GM23338 (cell line): Measurements from ENCODE around the gene CHRNA3. TPM values are rescaled to one million over a fixed set of nuclear protein-coding genes. Genes with fewer than 3 reads are reported as not detected.
"Not testable (repeated sequence)": the region's sequence is repeated elsewhere in the genome, so short reads cannot be mapped to it uniquely, and the experiment has no call there.

ENCODE experiments used
- ATAC-seq: fragments of 200-7000 bp; cut with Tn5 transposase; 3 replicates; pipeline ENCODE4 v1.9.1; 2020
- DNase-seq: peaks from one replicate; pipeline ENCODE4 v3.0.0-alpha.2; 2015; ENCODE audit warnings: low spot score
- H2AFZ ChIP-seq: fragments of 200-600 bp; sonication (generic); 2 replicates; pipeline ENCODE4 v1.8.0; 2016; ENCODE audit warnings: antibody characterized with exemption, mild to moderate bottlenecking, moderate library complexity
- H3F3A ChIP-seq: fragments of 200-600 bp; sonication (generic); replicated peaks from 2 replicates; pipeline ENCODE4 v1.8.0; 2017; ENCODE audit warnings: antibody characterized with exemption, mixed run types, low read depth
- H3K27ac ChIP-seq: fragments of 200-600 bp; sonication (generic); 2 replicates; pipeline ENCODE4 v1.6.1; 2016; ENCODE audit warnings: low read depth
- H3K27me3 ChIP-seq: fragments of 200-600 bp; sonication (generic); 2 replicates; pipeline ENCODE4 v1.8.0; 2016; ENCODE audit warnings: mild to moderate bottlenecking, mixed run types, moderate library complexity; ENCODE audit not compliant: insufficient read depth
- H3K36me3 ChIP-seq: fragments of 200-600 bp; sonication (generic); 2 replicates; pipeline ENCODE4 v1.8.0; 2016; ENCODE audit warnings: mild to moderate bottlenecking; ENCODE audit not compliant: insufficient read depth
- H3K4me1 ChIP-seq: fragments of 200-600 bp; sonication (generic); 2 replicates; pipeline ENCODE4 v1.8.0; 2016; ENCODE audit warnings: mild to moderate bottlenecking, moderate library complexity; ENCODE audit not compliant: insufficient read depth
- H3K4me2 ChIP-seq: fragments of 200-600 bp; sonication (generic); 2 replicates; pipeline ENCODE4 v1.7.1; 2017; ENCODE audit warnings: mixed run types
- H3K4me3 ChIP-seq: fragments of 200-600 bp; sonication (generic); 2 replicates; pipeline ENCODE4 v1.6.1; 2016; ENCODE audit warnings: mixed run types
- H3K79me2 ChIP-seq: fragments of 200-600 bp; sonication (generic); replicated peaks from 2 replicates; pipeline ENCODE4 v1.8.0; 2017; ENCODE audit warnings: mild to moderate bottlenecking; ENCODE audit not compliant: insufficient read depth
- H3K9me2 ChIP-seq: fragments of 200-600 bp; sonication (generic); 2 replicates; pipeline ENCODE4 v1.8.0; 2017; ENCODE audit not compliant: insufficient read depth
- H4K20me1 ChIP-seq: fragments of 200-600 bp; sonication (generic); replicated peaks from 2 replicates; pipeline ENCODE4 v1.8.0; 2017; ENCODE audit warnings: mild to moderate bottlenecking; ENCODE audit not compliant: insufficient read depth
- H3K27ac Mint-ChIP-seq: 2 replicates; pipeline ENCODE4 v1.8.0; 2020; ENCODE audit warnings: inconsistent platforms, mild to moderate bottlenecking, moderate library complexity, mixed read lengths
- H3K27me3 Mint-ChIP-seq: 3 replicates; pipeline ENCODE4 v1.8.0; 2022; ENCODE audit warnings: low read depth, mild to moderate bottlenecking, moderate library complexity, mixed read lengths, inconsistent platforms; ENCODE audit not compliant: insufficient read depth, poor library complexity
- H3K36me3 Mint-ChIP-seq: 3 replicates; pipeline ENCODE4 v1.8.0; 2021; ENCODE audit warnings: low read depth, mild to moderate bottlenecking, inconsistent platforms, moderate library complexity, mixed read lengths
- H3K4me1 Mint-ChIP-seq: 3 replicates; pipeline ENCODE4 v1.8.0; 2020; ENCODE audit warnings: mild to moderate bottlenecking, inconsistent platforms, mixed read lengths
- H3K4me3 Mint-ChIP-seq: 3 replicates; pipeline ENCODE4 v1.8.0; 2021; ENCODE audit warnings: moderate library complexity, mild to moderate bottlenecking, inconsistent platforms, mixed read lengths
- H3K9me3 Mint-ChIP-seq: 3 replicates; pipeline ENCODE4 v1.8.0; 2020; ENCODE audit warnings: moderate library complexity, mild to moderate bottlenecking, inconsistent platforms, mixed read lengths
- CREB1 ChIP-seq: fragments of 250-450 bp; sonication (Bioruptor Pico); IDR thresholded peaks from 2 replicates; pipeline ENCODE4 v1.5.0; 2020; ENCODE audit warnings: low read depth, mild to moderate bottlenecking, moderate library complexity
- EZH2 ChIP-seq: fragments of 200-600 bp; sonication (generic); IDR thresholded peaks from one replicate; pipeline ENCODE4 v1.8.0; 2017; ENCODE audit warnings: antibody characterized with exemption, mild to moderate bottlenecking, low read depth; ENCODE audit not compliant: unreplicated experiment
- EZH2phosphoT487 ChIP-seq: fragments of 200-600 bp; sonication (generic); IDR thresholded peaks from one replicate; pipeline ENCODE4 v1.8.1; 2018; ENCODE audit warnings: antibody characterized with exemption; ENCODE audit not compliant: unreplicated experiment
- JUNB ChIP-seq: IDR thresholded peaks from one replicate; pipeline ENCODE4 v1.6.1; 2016; ENCODE audit warnings: antibody characterized with exemption; ENCODE audit not compliant: unreplicated experiment
- NANOG ChIP-seq: IDR thresholded peaks from 2 replicates; pipeline ENCODE4 v1.6.1; 2016; ENCODE audit warnings: antibody characterized with exemption, borderline replicate concordance
- POLR2AphosphoS5 ChIP-seq: IDR thresholded peaks from 2 replicates; pipeline ENCODE4 v1.6.1; 2016; ENCODE audit warnings: antibody characterized with exemption, low read depth
- STAT1 ChIP-seq: IDR thresholded peaks from one replicate; pipeline ENCODE4 v1.6.1; 2016; ENCODE audit warnings: antibody characterized with exemption; ENCODE audit not compliant: unreplicated experiment
- ZNF114 ChIP-seq: fragments of 250-450 bp; sonication (Bioruptor Pico); IDR thresholded peaks from 2 replicates; pipeline ENCODE4 v1.5.0; 2020; ENCODE audit warnings: mild to moderate bottlenecking, moderate library complexity
- ZNF331 ChIP-seq: fragments of 250-450 bp; sonication (Bioruptor Pico); IDR thresholded peaks from 2 replicates; pipeline ENCODE4 v1.5.0; 2020; ENCODE audit warnings: low read depth, mild to moderate bottlenecking, moderate library complexity
- polyA plus RNA-seq: library from polyadenylated mRNA; unstranded; fragments of >200 nt; fragmentation: Nextera tagmentation; extraction: Ambion mirVana; gene quantifications from 2 replicates; pipeline ENCODE4 v1.2.1, GENCODE V29; 2016
- total RNA-seq: library from RNA; depleted of rRNA; stranded (reverse); fragments of >200 nt; shearing (Covaris generic); gene quantifications from 2 replicates; pipeline ENCODE4 v1.2.3, GENCODE V29; 2014
- TF ChIP-seq, protein P1 (sequence below): fragments of 250-450 bp; sonication (Bioruptor Pico); IDR thresholded peaks from 2 replicates; pipeline ENCODE4 v1.5.0; 2020; ENCODE audit warnings: mild to moderate bottlenecking, moderate library complexity
- TF ChIP-seq, protein P2 (sequence below), 2 experiments: fragments of 200-600 bp in 1 of 2; sonication (generic) in 1 of 2; conservative IDR thresholded peaks; 2 replicates each; pipeline versions ENCODE4 v1.5.1 to v1.6.1; 2016 to 2017; ENCODE audit warnings: antibody characterized with exemption in 2 of 2, low read depth in 2 of 2, mild to moderate bottlenecking in 2 of 2, moderate library complexity in 1 of 2
- TF ChIP-seq, protein P3 (sequence below): IDR thresholded peaks from one replicate; pipeline ENCODE4 v1.6.1; 2018; ENCODE audit warnings: antibody characterized with exemption; ENCODE audit not compliant: unreplicated experiment

Gene CHRNA3
- total and polyA plus RNA-seq, 2 experiments from 2014 or later: 2.9 to 3.5 TPM

GRCh38 chr15:78560201-78560600 lies 60.6 kb downstream of the CHRNA3 start:
- DNase-seq, H3K4me1 ChIP-seq, H4K20me1 ChIP-seq, H3K36me3 ChIP-seq, H3K79me2 ChIP-seq, H3K9me3 Mint-ChIP-seq, H3K4me2 ChIP-seq, H3K4me3 ChIP-seq, ATAC-seq, H3K36me3 Mint-ChIP-seq, H3K27ac ChIP-seq, H3K27ac Mint-ChIP-seq, H2AFZ ChIP-seq, H3K27me3 Mint-ChIP-seq, H3K4me3 Mint-ChIP-seq, H3K27me3 ChIP-seq, H3K9me2 ChIP-seq, H3F3A ChIP-seq: not testable (repeated sequence)
- peaks cover 15% of the 10 kb centered on the region for H3K4me1 Mint-ChIP-seq

DNA sequence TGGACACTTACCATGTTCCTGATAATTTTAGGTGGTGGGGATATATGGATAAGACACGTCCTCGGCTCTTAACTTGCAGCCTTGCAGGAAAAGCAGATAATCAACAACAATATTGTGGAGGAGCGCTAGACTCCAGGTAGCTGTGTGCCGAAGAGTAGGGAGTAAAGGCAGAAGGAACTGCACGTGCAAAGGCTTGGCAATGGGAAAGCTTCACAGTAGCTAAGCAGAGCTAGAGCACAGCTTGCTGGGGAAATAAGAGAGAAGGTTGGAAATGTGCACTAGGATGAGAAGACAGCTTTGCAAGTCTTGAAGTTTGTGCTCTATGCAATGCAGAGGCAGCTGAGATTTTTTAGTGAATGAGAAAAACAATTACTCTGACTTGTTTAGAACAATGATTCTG lies 68.2 kb downstream of the CHRNA3 start:
- H3K4me1 ChIP-seq: no peaks in the 10 kb centered on the region
- H3K36me3 ChIP-seq: peaks cover 11% of the 10 kb centered on the region; the same call in 1 of the 2 replicates
- H3K79me2 ChIP-seq: no peaks in the 10 kb centered on the region
- Mint-ChIP-seq H3K27me3 (peaks cover 3% of the 10 kb centered on the region), H3K36me3 (peaks cover 31% of the 10 kb centered on the region), H3K9me3 (no peaks in the 10 kb centered on the region), H3K4me3 (no peak overlapping the region), H3K27ac (no peak overlapping the region), H3K4me1 (no peaks in the 10 kb centered on the region; the same call in 2 of the 3 replicates)
- H3K9me2 ChIP-seq: no peaks in the 10 kb centered on the region
- H3K27ac ChIP-seq: no peak overlapping the region
- H3K4me2 ChIP-seq: no peak overlapping the region
- H4K20me1 ChIP-seq: no peaks in the 10 kb centered on the region
- no peak for ATAC-seq
- H3K4me3 ChIP-seq: no peak overlapping the region
- H3F3A ChIP-seq: no peaks in the 10 kb centered on the region
- no peak for DNase-seq
- no peaks in the 10 kb centered on the region for H3K27me3 ChIP-seq
- H2AFZ ChIP-seq: no peak overlapping the region
- TF ChIP-seq EZH2 (no peak), ZNF114 (CRISPR knock-in tag) (no peak), NANOG (no peak), EZH2phosphoT487 (no peak), CREB1 (no peak), JUNB (no peak), POLR2AphosphoS5 (no peak), ZNF331 (no peak), STAT1 (no peak)
- TF ChIP-seq, protein P1, sequence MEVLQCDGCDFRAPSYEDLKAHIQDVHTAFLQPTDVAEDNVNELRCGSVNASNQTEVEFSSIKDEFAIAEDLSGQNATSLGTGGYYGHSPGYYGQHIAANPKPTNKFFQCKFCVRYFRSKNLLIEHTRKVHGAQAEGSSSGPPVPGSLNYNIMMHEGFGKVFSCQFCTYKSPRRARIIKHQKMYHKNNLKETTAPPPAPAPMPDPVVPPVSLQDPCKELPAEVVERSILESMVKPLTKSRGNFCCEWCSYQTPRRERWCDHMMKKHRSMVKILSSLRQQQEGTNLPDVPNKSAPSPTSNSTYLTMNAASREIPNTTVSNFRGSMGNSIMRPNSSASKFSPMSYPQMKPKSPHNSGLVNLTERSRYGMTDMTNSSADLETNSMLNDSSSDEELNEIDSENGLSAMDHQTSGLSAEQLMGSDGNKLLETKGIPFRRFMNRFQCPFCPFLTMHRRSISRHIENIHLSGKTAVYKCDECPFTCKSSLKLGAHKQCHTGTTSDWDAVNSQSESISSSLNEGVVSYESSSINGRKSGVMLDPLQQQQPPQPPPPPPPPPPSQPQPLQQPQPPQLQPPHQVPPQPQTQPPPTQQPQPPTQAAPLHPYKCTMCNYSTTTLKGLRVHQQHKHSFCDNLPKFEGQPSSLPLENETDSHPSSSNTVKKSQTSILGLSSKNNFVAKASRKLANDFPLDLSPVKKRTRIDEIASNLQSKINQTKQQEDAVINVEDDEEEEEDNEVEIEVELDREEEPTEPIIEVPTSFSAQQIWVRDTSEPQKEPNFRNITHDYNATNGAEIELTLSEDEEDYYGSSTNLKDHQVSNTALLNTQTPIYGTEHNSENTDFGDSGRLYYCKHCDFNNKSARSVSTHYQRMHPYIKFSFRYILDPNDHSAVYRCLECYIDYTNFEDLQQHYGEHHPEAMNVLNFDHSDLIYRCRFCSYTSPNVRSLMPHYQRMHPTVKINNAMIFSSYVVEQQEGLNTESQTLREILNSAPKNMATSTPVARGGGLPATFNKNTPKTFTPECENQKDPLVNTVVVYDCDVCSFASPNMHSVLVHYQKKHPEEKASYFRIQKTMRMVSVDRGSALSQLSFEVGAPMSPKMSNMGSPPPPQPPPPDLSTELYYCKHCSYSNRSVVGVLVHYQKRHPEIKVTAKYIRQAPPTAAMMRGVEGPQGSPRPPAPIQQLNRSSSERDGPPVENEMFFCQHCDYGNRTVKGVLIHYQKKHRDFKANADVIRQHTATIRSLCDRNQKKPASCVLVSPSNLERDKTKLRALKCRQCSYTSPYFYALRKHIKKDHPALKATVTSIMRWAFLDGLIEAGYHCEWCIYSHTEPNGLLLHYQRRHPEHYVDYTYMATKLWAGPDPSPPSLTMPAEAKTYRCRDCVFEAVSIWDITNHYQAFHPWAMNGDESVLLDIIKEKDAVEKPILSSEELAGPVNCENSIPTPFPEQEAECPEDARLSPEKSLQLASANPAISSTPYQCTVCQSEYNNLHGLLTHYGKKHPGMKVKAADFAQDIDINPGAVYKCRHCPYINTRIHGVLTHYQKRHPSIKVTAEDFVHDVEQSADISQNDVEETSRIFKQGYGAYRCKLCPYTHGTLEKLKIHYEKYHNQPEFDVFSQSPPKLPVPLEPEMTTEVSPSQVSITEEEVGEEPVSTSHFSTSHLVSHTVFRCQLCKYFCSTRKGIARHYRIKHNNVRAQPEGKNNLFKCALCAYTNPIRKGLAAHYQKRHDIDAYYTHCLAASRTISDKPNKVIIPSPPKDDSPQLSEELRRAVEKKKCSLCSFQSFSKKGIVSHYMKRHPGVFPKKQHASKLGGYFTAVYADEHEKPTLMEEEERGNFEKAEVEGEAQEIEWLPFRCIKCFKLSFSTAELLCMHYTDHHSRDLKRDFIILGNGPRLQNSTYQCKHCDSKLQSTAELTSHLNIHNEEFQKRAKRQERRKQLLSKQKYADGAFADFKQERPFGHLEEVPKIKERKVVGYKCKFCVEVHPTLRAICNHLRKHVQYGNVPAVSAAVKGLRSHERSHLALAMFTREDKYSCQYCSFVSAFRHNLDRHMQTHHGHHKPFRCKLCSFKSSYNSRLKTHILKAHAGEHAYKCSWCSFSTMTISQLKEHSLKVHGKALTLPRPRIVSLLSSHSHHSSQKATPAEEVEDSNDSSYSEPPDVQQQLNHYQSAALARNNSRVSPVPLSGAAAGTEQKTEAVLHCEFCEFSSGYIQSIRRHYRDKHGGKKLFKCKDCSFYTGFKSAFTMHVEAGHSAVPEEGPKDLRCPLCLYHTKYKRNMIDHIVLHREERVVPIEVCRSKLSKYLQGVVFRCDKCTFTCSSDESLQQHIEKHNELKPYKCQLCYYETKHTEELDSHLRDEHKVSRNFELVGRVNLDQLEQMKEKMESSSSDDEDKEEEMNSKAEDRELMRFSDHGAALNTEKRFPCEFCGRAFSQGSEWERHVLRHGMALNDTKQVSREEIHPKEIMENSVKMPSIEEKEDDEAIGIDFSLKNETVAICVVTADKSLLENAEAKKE (CRISPR knock-in tag): no peak
- TF ChIP-seq, protein P2, sequence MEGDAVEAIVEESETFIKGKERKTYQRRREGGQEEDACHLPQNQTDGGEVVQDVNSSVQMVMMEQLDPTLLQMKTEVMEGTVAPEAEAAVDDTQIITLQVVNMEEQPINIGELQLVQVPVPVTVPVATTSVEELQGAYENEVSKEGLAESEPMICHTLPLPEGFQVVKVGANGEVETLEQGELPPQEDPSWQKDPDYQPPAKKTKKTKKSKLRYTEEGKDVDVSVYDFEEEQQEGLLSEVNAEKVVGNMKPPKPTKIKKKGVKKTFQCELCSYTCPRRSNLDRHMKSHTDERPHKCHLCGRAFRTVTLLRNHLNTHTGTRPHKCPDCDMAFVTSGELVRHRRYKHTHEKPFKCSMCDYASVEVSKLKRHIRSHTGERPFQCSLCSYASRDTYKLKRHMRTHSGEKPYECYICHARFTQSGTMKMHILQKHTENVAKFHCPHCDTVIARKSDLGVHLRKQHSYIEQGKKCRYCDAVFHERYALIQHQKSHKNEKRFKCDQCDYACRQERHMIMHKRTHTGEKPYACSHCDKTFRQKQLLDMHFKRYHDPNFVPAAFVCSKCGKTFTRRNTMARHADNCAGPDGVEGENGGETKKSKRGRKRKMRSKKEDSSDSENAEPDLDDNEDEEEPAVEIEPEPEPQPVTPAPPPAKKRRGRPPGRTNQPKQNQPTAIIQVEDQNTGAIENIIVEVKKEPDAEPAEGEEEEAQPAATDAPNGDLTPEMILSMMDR (conservative IDR thresholded peaks at IDR 0.05; ENCODE audit: low read depth in 2 of 2): no peak
- TF ChIP-seq, protein P3, sequence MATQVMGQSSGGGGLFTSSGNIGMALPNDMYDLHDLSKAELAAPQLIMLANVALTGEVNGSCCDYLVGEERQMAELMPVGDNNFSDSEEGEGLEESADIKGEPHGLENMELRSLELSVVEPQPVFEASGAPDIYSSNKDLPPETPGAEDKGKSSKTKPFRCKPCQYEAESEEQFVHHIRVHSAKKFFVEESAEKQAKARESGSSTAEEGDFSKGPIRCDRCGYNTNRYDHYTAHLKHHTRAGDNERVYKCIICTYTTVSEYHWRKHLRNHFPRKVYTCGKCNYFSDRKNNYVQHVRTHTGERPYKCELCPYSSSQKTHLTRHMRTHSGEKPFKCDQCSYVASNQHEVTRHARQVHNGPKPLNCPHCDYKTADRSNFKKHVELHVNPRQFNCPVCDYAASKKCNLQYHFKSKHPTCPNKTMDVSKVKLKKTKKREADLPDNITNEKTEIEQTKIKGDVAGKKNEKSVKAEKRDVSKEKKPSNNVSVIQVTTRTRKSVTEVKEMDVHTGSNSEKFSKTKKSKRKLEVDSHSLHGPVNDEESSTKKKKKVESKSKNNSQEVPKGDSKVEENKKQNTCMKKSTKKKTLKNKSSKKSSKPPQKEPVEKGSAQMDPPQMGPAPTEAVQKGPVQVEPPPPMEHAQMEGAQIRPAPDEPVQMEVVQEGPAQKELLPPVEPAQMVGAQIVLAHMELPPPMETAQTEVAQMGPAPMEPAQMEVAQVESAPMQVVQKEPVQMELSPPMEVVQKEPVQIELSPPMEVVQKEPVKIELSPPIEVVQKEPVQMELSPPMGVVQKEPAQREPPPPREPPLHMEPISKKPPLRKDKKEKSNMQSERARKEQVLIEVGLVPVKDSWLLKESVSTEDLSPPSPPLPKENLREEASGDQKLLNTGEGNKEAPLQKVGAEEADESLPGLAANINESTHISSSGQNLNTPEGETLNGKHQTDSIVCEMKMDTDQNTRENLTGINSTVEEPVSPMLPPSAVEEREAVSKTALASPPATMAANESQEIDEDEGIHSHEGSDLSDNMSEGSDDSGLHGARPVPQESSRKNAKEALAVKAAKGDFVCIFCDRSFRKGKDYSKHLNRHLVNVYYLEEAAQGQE: no peak
